Stimulated activated CD8-positive, alpha-beta memory T cell treated with anti-CD3 and anti-CD28 coated beads, Interleukin-15, amount 100 ng/mL, for 48 hours (primary cell): ENCODE results near the gene BRAP.
"Not testable (repeated sequence)": the region's sequence is repeated elsewhere in the genome, so short reads cannot be mapped to it uniquely, and the experiment has no call there.

Source experiments
- DNase-seq, 2 donors: peaks; one replicate each; pipeline ENCODE4 v3.0.0-alpha.2; 2020; ENCODE audit warnings: low read depth in 2 of 2

BRAP gene

GRCh38 chr12:111677186-111677585, 8.6 kb downstream of the BRAP start:
- DNase-seq = no peak

DNA sequence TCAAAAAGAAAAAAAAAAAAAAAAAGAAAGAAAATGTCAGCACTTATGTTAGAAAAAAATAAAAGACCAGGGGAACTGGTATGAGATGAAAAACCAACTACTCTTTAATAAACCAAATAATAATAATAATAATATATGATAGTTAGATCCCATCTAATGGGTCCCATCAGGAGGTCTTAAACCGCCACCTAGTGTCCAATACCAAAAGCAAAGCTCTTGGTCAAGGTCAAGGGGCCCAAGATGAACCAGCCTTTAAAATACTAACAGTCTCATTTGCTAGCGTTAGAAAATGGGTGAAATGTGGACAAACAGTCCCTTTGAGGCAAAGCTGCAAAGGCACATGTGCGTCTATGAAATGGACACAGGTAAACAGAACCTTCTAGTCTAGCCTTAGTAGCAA, 12.3 kb downstream of the BRAP start:
- DNase-seq = no peak

DNA sequence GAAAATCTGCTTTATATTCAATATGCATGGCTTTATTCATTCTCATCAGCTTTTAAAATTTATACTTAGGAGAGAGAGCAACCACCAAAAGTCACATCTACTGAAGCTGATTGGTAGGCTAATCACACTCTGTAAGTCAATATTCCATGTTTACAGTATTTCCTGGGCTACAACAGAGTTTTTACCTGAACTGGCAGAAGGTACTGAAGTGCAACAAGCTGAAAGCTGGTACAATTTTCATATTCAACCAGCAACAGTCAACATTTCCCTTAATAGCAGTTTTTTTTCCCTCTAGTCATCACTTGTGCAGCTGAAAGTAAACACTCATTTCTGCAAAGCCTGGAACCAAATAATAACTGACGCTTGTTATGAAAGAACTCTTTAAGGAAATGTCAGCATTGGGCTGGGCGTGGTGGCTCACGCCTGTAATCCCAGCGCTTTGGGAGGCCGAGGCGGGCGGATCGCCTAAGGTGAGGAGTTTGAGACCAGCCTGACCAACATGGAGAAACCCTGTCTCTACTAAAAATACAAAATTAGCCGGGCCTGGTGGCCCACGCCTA, 12.9 kb downstream of the BRAP start:
- no peak for DNase-seq

- DNase-seq = no peak
Observed at GRCh38 chr12:111664961-111665865, 20.5 kb downstream of the BRAP start.

DNA sequence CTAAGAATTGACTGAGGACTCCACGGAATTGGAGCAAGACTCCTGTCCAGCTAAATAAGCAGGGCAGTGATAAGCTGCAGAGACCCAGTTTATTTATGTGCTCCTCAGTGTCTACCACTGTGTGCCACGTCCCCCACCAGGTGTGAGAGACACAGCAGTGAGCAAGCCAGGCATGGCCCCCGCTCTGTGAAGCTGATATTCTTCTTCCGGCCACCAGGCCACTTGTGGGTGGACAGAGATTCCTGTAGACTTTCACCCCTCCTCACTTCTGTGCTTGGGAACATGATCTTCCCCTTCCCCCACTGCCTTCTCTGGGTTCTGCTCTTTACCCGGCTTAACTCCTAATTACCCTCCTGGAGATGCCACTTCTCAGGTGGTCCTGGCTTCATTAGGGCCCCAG, 21.3 kb downstream of the BRAP start:
- no peak for DNase-seq

DNA sequence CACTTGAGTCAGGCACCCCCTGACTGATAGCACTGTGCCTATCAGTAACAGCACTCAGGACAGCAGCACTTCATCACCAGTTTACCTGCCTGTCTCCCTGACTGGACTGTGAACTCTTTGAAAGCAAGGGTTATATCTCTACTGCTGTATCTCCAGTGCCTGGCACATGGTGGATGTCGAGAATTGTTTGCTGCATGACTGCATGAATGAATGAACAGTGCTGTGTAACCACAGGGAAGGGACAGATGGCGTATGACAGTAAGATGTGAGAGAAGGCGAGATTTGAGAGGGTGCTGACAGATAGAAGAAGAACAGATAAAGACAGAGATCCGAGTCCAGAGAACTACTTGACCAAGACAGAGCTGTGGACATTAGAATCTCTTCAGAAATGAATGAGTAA, 29.7 kb downstream of the BRAP start:
- DNase-seq = no peak

DNA sequence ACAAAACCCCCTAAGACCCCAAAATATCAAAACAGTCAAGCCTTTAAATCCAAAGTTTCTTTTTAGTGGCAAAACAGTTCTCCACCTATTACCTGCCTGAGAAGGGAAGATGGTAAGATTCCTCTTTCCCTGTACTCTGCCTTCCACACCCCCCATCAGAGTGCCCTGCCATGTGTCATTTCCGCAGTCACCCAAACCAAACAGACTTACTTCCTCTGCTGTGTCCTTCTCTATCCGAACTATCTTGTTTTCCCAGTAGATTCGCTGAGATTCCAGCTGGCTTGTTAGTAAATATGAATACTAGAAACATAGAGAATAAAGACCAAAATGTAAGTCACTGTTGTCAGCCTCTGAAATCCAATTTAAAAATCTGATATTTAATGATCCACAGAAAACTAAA, 30.4 kb downstream of the BRAP start:
- no peak for DNase-seq

DNA sequence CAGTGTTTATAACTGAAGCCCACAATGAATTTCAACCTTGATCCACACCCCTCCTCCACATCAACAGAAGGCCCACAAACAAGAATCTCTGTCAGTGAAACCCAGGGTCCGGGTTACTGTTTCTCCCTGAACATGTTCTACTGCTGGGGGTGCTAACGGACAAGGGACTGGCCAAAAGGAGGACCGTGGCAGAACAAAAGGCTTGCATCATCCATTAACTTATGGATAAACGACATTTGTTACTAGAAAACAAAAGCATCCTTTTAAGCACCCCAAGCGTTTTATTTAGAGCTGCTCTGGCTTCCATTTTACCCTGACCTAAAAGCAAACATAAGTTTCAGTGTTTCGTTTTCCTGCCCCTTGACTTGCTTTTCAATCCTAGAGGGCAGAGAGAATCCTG, 32.2 kb downstream of the BRAP start:
- DNase-seq = no peak

DNA sequence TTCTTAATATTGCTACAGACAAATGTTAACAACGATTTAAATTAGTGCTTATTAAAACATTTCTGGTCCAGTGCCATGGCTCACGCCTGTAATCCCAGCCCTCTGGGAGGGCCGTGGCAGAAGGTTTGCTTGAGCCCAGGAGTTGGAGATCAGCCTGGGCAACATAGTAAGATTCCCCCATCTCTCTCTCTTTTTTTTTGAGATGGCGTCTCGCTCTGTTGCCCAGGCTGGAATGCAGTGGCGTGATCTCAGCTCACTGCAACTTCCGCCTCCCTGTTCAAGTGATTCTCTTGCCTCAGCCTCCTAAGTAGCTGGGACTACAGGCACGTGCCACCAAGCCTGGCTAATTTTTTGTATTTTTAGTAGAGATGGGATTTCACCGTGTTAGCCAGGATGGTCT, 33.2 kb downstream of the BRAP start:
- DNase-seq = not testable (repeated sequence)

GRCh38 chr12:111650912-111651311, 34.8 kb downstream of the BRAP start:
- DNase-seq = no peak

DNA sequence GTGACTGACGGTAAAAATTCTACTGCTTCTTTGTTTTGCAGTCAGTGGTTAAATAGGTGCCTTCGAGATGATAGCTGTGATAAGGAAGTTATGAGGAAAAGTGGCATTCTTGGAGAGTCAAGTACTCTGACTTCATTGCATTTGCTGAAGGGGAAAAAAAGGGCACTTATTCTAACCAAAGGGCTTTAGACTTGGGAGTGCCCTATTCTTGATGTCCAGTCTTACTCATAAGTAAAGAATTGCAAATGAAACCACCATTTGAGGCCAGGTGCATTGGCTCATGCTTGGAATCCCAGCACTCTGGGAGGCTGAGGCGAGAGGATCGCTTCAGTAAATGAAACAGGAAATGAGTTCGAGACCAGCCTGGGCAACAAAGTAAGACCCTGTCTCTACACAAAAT, 40.3 kb downstream of the BRAP start:
- DNase-seq = no peak

GRCh38 chr12:111643427-111643826, 42.3 kb downstream of the BRAP start:
- no peak for DNase-seq

DNA sequence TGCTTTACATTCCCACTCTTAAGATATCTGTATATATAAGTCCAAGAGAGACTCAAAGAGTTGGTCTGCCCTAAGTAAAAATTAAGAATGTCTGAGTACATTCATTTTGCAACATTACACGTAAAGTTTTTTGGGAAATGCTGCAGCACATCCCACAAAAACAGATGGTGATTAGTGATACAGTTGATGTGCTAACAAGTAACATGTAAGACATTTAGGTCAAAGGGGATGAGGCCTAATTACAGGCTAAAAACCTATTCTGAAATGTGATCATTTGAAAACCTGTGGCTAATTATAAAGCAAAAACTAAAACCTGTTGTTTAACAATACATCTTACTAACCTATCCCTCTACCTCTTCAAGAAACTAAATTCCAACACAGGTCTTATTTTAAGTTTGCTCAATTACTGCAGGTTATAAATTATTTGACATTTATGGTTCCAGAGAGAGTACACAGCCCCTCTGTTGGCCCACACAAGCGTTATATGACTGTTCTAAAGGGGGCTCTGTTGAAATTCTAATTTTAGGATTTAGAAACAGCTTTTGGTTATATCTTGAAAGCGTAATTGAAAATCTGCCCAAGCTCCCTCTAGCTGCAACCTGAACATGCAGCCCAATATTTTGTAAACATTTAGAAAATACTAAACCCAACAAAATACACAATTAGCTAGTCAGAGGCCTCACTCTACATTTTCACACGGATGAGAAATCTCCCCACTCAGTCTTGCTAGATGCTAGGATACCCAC, 42.9 kb downstream of the BRAP start:
- DNase-seq = no peak

- no peak for DNase-seq
Observed at GRCh38 chr12:111640506-111640905, 45.2 kb downstream of the BRAP start.

DNA sequence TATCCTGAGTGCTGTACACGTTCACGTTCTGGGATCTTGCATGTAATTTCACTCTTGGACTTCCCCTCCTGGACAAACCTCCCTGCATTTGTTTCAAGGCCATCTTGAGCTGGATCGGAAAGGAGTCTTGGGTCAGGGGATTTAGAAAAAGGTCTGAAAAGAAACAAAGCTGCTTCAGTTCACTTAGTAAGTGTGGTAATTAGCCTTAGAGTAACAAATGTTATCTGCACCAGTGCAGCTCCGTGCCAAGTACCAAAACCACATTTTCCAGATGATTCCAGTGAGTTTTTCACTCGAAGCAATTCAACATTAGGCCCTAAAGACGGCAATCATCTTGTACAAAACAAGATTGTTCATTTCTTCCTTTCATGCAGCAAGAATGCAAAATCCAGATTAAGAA, 47.2 kb downstream of the BRAP start:
- no peak for DNase-seq

- no peak for DNase-seq
Observed at GRCh38 chr12:111636209-111636945, 49.4 kb downstream of the BRAP start.

GRCh38 chr12:111635524-111635923, 50.2 kb downstream of the BRAP start:
- no peak for DNase-seq

DNA sequence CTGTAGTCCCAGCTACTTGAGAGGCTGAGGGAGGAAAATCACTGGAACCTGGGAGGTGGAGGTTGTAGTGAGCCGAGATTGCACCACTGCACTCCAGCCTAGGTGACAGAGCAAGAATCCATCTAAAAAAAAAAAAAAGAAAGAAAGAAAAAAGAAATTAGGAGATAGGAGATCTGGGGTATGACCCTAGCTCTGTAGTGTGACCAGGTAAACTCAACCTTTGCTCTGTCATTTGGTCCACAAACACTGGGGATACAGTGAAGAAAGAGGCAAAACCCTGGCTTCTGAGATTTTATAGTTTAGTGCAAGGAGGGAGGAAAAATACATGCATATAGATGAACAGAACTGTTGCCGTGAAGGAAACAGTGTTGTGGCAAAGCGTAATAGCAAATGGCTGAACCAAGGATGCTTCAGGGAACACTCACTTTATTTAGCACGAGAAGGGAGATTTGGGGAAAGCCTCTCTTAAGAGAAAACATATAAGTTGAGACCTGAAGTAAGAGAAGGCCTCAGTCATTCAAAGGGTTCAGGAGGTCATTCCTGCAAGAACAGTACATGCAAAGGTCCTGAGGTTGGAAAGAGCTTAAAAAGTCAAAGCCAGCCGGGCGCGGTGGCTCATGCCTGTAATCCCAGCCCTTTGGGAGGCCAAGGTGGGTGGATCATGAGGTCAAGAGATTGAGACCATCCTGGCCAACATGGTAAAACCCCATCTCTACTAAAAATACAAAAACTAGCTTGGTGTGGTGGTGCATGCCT, 57.1 kb downstream of the BRAP start:
- DNase-seq = no peak

GRCh38 chr12:111626230-111626629, 59.5 kb downstream of the BRAP start:
- no peak for DNase-seq

- DNase-seq = no peak
Observed at GRCh38 chr12:111624540-111624939, 61.2 kb downstream of the BRAP start.

DNA sequence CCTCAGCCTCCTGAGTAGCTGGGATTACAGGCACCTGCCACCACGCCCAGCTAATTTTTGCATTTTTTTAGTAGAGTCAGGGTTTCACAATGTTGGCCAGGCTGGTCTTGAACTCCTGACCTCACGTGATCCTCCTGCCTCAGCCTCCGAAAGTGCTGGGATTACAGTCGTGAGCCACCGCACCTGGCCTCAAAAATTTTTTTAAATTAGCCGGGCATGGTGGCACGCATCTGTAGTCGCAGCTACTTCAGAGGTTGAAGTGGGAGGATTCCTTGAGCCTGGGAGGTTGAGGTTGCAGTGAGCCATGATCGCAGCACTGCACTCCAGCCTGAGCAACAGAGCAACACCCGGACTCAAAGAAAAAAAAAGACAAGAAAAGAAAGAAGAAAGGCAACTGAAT, 67.9 kb downstream of the BRAP start:
- not testable (repeated sequence) for DNase-seq
